Lung (tissue), 12 donors: Measurements from ENCODE around the gene RASIP1. TPM values are rescaled to one million over a fixed set of nuclear protein-coding genes. Genes with fewer than 3 reads are reported as not detected.
A peak's percentile ranks its signal among the peaks of the same experiment; 100 is the strongest.

Experiments
- ATAC-seq: fragments of 200-7000 bp; cut with Tn5 transposase; one replicate; pipeline ENCODE4 v1.9.1; 2020; ENCODE audit warnings: moderate number of reproducible peaks; ENCODE audit not compliant: insufficient read depth, low FRiP score
- DNase-seq, 3 donors: peaks; one replicate each; pipeline ENCODE4 v3.0.0-alpha.2; 2013 to 2017
- H3K27ac ChIP-seq, 2 donors: one replicate each; pipeline ENCODE4 v1.5.1; 2013; ENCODE audit warnings: mild to moderate bottlenecking in 2 of 2, moderate library complexity in 2 of 2, control low read depth in 1 of 2, inconsistent platforms in 1 of 2, low read depth in 1 of 2, low read length in 1 of 2
- H3K27me3 ChIP-seq, 3 donors: one replicate each; pipeline ENCODE4 v1.5.1; 2013; ENCODE audit warnings: low read length in 2 of 3; ENCODE audit not compliant: control insufficient read depth in 3 of 3, insufficient read depth in 3 of 3
- H3K36me3 ChIP-seq, 4 donors: one replicate each; pipeline ENCODE4 v1.5.1; 2013; ENCODE audit warnings: low read length in 4 of 4, mild to moderate bottlenecking in 1 of 4, moderate library complexity in 1 of 4; ENCODE audit not compliant: control insufficient read depth in 4 of 4, insufficient read depth in 4 of 4
- H3K4me1 ChIP-seq, 5 donors: one replicate each; pipeline ENCODE4 v1.5.1; 2013; ENCODE audit warnings: low read length in 5 of 5, mild to moderate bottlenecking in 2 of 5, moderate library complexity in 1 of 5; ENCODE audit not compliant: control insufficient read depth in 5 of 5, insufficient read depth in 5 of 5
- H3K4me3 ChIP-seq: one replicate; pipeline ENCODE4 v1.5.1; 2013; ENCODE audit warnings: mild to moderate bottlenecking, control low read depth, moderate library complexity
- H3K9ac ChIP-seq, 2 donors: one replicate each; pipeline ENCODE4 v1.5.1; 2013; ENCODE audit warnings: low read length in 2 of 2, control low read depth in 1 of 2; ENCODE audit not compliant: insufficient read depth in 1 of 2
- H3K9me3 ChIP-seq, 4 donors: one replicate each; pipeline ENCODE4 v1.5.1; 2013; ENCODE audit warnings: low read length in 3 of 4, mild to moderate bottlenecking in 1 of 4, moderate library complexity in 1 of 4; ENCODE audit not compliant: control insufficient read depth in 4 of 4, insufficient read depth in 3 of 4
- CTCF ChIP-seq: IDR thresholded peaks from 2 replicates; pipeline ENCODE4 v1.5.1; 2012; ENCODE audit warnings: mild to moderate bottlenecking; ENCODE audit errors: control extremely low read depth, extremely low read depth
- WGBS, 2 donors: extraction: QIAGEN DNeasy Blood & Tissue Kit; methylation state at CpG; one replicate each; pipeline ENCODE4 v1.1.7; 2013; 5-methylcytosine and 5-hydroxymethylcytosine counted together
- polyA plus RNA-seq, 2 donors: library from polyadenylated mRNA; stranded (reverse); fragments of 200-250 nt; gene quantifications; one replicate each; pipeline ENCODE4 v1.2.1, GENCODE V29; 2013
- total RNA-seq, 2 donors: library from RNA; depleted of rRNA in 1 of 2; stranded (reverse); fragments of >200 nt in 1 of 2; gene quantifications; one replicate each; pipeline ENCODE4 v1.2.1, GENCODE V29; 2014 to 2021
- donor health status: control.
- donor health status: control.
- donor health status: Bipolar disorder and iron deficiency.
- donor health status: healthy.
- donor health status: DM: yes; HTN: yes; CAD: no.

The RASIP1 gene
- total and polyA plus RNA-seq, 4 donors = 24.7 to 37.9 (median 29.5) TPM

- TF ChIP-seq CTCF = no peak
- WGBS, 2 donors = 37 to 50% methylated on average over 16 of the region's 16 CpGs
- H3K27me3 ChIP-seq = peaks cover 0 to 2% (median 0%) of the 10 kb centered on the region in 3 donors
- no peak overlapping the region for H3K9ac ChIP-seq
- peak overlapping the region; percentile 8 to 42 for H3K27ac ChIP-seq
- no peak overlapping the region for H3K4me3 ChIP-seq
- no peak for ATAC-seq
- H3K4me1 ChIP-seq = peaks cover 0 to 3% (median 0%) of the 10 kb centered on the region in 5 donors
- H3K36me3 ChIP-seq = no peaks in the 10 kb centered on the region
- H3K9me3 ChIP-seq = no peaks in the 10 kb centered on the region
- no peak for DNase-seq
Measured at GRCh38 chr19:48760504-48761205, 20.2 kb upstream of the RASIP1 start.

GRCh38 chr19:48757741-48758144, 17.3 kb upstream of the RASIP1 start:
- Histone ChIP-seq H3K4me3 (no peak overlapping the region), H3K27me3 (peaks cover 0 to 6% (median 0%) of the 10 kb centered on the region in 3 donors), H3K4me1 (peaks cover 0 to 9% (median 3%) of the 10 kb centered on the region in 5 donors), H3K27ac (no peak overlapping the region), H3K9me3 (no peaks in the 10 kb centered on the region), H3K36me3 (no peaks in the 10 kb centered on the region), H3K9ac (no peak overlapping the region)
- DNase-seq (no peak), ATAC-seq (no peak)
- WGBS, 2 donors = 86 to 88% methylated on average over 14 of the region's 14 CpGs
- no peak for TF ChIP-seq CTCF

GRCh38 chr19:48757089-48757675, 16.8 kb upstream of the RASIP1 start:
- peaks cover 0 to 15% (median 3%) of the 10 kb centered on the region in 5 donors for H3K4me1 ChIP-seq
- H3K27me3 ChIP-seq = peaks cover 0 to 5% (median 2%) of the 10 kb centered on the region in 3 donors
- no peak for TF ChIP-seq CTCF
- H3K9me3 ChIP-seq = no peaks in the 10 kb centered on the region
- no peak overlapping the region for H3K4me3 ChIP-seq
- no peak for ATAC-seq
- no peak for DNase-seq
- H3K36me3 ChIP-seq = no peaks in the 10 kb centered on the region
- H3K27ac ChIP-seq = no peak overlapping the region
- WGBS, 2 donors = 88 to 92% methylated on average over 12 of the region's 12 CpGs
- no peak overlapping the region for H3K9ac ChIP-seq
